ENCODE results near the gene RBCK1. TPM values are rescaled to one million over a fixed set of nuclear protein-coding genes. Genes with fewer than 3 reads are reported as not detected.

RBCK1 gene
- polyA plus RNA-seq, 1 experiment, result 130 TPM

DNA sequence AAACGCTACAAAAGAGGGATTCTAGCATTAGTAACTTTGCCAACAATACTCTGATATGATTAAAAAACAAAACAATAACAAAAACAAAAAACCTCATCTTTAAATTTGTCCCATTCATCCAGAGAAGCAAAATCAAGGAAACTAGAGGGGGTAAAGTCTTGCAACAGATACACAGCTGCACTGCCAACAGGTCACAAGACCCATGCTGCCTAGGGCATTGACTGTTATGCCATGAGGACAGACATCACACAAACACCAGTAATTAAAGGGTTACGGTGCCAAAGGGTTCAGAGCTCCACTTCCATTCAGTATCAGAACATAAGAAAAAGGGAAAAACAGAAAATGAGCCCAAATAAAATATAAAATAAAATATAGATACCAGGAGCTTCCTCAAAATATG lies 52.6 kb downstream of the RBCK1 start:
- no peak for DNase-seq (ENCODE audit: low read depth)
- CTCF ChIA-PET, result interaction anchor here (0.7 to 1.4 kb wide), 4 partner anchors 14 to 69 kb away, joined by 3 read pairs; no protein-coding TSS in a partner anchor
- TF ChIP-seq, protein P1, sequence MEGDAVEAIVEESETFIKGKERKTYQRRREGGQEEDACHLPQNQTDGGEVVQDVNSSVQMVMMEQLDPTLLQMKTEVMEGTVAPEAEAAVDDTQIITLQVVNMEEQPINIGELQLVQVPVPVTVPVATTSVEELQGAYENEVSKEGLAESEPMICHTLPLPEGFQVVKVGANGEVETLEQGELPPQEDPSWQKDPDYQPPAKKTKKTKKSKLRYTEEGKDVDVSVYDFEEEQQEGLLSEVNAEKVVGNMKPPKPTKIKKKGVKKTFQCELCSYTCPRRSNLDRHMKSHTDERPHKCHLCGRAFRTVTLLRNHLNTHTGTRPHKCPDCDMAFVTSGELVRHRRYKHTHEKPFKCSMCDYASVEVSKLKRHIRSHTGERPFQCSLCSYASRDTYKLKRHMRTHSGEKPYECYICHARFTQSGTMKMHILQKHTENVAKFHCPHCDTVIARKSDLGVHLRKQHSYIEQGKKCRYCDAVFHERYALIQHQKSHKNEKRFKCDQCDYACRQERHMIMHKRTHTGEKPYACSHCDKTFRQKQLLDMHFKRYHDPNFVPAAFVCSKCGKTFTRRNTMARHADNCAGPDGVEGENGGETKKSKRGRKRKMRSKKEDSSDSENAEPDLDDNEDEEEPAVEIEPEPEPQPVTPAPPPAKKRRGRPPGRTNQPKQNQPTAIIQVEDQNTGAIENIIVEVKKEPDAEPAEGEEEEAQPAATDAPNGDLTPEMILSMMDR (IDR thresholded peaks at IDR 0.05; ENCODE audit: insufficient read depth, low read depth, low read length), result no peak
- Histone ChIP-seq H3K27me3 (ENCODE audit: control insufficient read depth, insufficient read depth, low read length) (no peaks in the 10 kb centered on the region), H3K36me3 (ENCODE audit: control insufficient read depth, insufficient read depth, low read length) (no peaks in the 10 kb centered on the region), H3K4me3 (ENCODE audit: low read depth, low read length) (peak overlapping the region; percentile 68)
- POLR2A ChIA-PET, result no interaction called here

DNA sequence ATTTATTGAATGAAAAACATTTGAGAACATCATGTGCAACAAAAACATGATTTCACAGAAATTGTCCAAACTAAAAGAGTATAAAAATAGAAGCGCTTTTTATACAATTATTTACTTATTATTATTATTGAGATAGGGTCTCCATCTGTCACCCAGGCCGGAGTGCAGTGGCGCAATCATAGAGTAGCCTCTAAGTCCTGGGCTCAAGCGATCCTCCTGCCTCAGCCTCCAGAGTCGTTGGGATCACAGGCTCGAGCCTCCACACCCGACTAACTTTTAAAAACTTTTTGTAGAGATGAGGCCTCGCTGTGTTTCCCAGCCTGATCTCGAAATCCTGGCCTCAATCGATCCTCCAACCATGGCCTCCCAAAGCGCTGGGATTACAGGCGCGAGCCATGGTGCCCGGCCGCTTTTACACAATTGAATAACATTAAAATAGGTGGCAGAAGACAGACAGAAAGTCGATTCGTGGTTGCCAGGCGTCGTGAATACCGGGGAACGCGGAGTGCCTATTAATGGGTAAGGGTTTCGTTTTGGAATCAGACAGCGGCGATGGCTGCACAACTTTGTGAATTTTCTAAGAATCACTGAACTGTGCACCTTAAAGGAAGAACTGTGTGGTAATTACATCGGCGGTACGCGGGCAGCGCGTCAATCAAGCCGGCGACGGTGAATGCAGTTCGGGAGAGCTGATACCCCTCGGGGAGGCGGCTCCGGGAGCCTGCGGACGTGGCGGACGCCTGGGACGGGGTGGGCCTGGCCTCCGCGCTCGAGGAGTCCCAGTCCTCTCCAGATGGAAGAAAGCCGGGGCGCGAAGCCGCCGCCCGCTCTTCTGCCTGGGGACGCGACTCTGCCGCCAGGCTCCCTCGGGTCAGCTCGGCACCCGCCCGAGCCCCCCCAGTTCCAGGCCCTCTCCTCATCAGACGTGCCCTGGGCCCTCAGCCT lies 53.4 kb downstream of the RBCK1 start:
- TF ChIP-seq, protein P1 (IDR thresholded peaks at IDR 0.05; ENCODE audit: insufficient read depth, low read depth, low read length), result no peak
- ChIA-PET POLR2A (no interaction called here), CTCF (interaction anchor here (0.7 to 1.5 kb wide), 5 partner anchors 13 to 107 kb away, joined by 3 to 6 read pairs (median 3); no protein-coding TSS in a partner anchor)
- H3K27me3 ChIP-seq (ENCODE audit: control insufficient read depth, insufficient read depth, low read length), result no peaks in the 10 kb centered on the region
- peak overlapping the region; percentile 68 for H3K4me3 ChIP-seq (ENCODE audit: low read depth, low read length)
- no peaks in the 10 kb centered on the region for H3K36me3 ChIP-seq (ENCODE audit: control insufficient read depth, insufficient read depth, low read length)
- no peak for DNase-seq (ENCODE audit: low read depth)

DNA sequence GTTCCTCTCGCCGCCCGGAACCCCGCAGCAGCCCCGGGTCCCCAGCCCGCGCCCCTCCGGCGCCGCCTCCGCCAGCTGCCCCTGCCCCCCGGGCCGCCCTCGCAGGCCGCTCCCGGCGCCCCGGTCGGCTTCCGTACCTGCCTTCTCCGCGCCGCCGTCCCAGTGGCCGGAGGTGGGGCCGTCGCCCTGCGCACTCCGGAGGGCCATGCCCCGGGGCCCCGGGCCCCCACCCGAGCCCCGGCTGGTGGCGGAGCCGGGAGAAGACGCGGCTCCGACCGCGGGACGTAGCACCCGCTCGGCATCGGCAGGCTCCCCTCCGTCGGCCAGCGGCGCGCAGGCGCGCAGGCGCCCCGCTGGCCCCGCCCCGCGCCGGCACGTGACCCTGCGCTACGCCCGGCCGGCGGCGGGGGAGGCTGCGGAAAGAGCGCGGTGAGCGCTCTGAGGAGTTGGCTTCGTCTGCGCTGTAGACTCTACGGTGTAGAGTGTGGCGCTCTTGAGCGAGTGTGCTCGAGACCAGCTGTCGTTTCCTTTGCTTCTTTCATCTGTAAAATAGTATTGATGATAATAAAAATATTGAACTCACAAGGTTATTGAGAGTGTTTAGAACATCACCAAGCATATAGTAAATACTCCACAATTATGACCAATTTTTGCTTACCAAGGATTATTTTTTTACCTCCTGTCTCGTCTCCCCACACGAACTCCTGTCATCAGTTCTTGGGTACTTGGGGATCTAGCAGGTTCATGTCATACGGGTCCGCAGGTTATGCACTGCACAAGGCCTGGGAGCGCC lies 54.3 kb downstream of the RBCK1 start, which contains the start of gene TBC1D20:
Gene TBC1D20, minus strand, starts transcription at position 335 of the 793 bp plus-strand sequence. Its CDS starts 128 bp downstream, at position 207.
- H3K36me3 ChIP-seq (ENCODE audit: control insufficient read depth, insufficient read depth, low read length), result no peaks in the 10 kb centered on the region
- no peak for DNase-seq (ENCODE audit: low read depth)
- TF ChIP-seq, protein P1 (IDR thresholded peaks at IDR 0.05; ENCODE audit: insufficient read depth, low read depth, low read length), result peak; percentile 33; the same call in 1 of the 2 replicates
- ChIA-PET CTCF (interaction anchor here (0.8 to 1.5 kb wide), 5 partner anchors 15 to 108 kb away, joined by 3 to 6 read pairs (median 3); no protein-coding TSS in a partner anchor), POLR2A (interaction anchor here (0.5 kb wide), 1 partner anchor 72 kb away, joined by 3 read pairs; no protein-coding TSS in a partner anchor)
- peak within 1 kb of the TSS; percentile 68 for H3K4me3 ChIP-seq (ENCODE audit: low read depth, low read length)
- H3K27me3 ChIP-seq (ENCODE audit: control insufficient read depth, insufficient read depth, low read length), result no peaks in the 10 kb centered on the region

DNA sequence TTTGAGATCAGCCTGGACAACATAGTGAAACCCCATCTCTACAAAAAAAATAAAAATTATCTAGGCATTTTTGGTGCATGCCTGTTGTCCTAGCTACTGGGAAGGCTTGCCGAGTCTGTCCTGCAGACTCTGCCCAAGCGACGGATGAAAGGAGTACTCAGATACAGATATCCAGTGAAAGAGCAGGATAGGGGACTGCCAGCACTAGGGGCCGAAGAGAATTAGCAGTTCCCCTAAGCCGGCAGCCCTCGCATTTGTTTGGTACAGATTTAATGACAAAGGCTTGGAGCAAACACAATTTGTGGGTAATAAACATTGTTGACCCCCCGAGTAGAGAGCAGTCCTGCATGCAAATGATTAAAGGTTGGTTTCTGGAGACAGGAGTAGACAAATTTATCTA lies 59.7 kb downstream of the RBCK1 start:
- TF ChIP-seq, protein P1 (IDR thresholded peaks at IDR 0.05; ENCODE audit: insufficient read depth, low read depth, low read length), result no peak
- DNase-seq (ENCODE audit: low read depth), result no peak
- Histone ChIP-seq H3K4me3 (ENCODE audit: low read depth, low read length) (no peak overlapping the region), H3K27me3 (ENCODE audit: control insufficient read depth, insufficient read depth, low read length) (no peaks in the 10 kb centered on the region), H3K36me3 (ENCODE audit: control insufficient read depth, insufficient read depth, low read length) (no peaks in the 10 kb centered on the region)
- POLR2A ChIA-PET, result interaction anchor here (0.6 kb wide), 1 partner anchor 41 kb away, joined by 8 read pairs; no protein-coding TSS in a partner anchor
- CTCF ChIA-PET, result no interaction called here

Measured in BJ (cell line).